K562 (cell line): ENCODE results near the gene FCER2. TPM values are rescaled to one million over a fixed set of nuclear protein-coding genes. Genes with fewer than 3 reads are reported as not detected.

Experiments
- CCAR2 ChIP-seq: fragments of 200-400 bp; formaldehyde crosslinking; IDR thresholded peaks from 2 replicates; pipeline ENCODE4 v1.6.1; 2017; ENCODE audit warnings: mild to moderate bottlenecking, low read depth, low read length
- CEBPG ChIP-seq, 3 experiments: fragments of 200-800 bp in 1 of 3; sonication (Bioruptor generic) in 1 of 3; sonication (generic) in 1 of 3; formaldehyde crosslinking in 1 of 3; IDR thresholded peaks in 2 of 3; conservative IDR thresholded peaks in 1 of 3; 2 replicates each; pipeline versions ENCODE4 v1.6.1 to v1.8.0; 2016 to 2022; ENCODE audit warnings: missing compliant biosample characterization in 2 of 3, missing genetic modification characterization in 2 of 3, mild to moderate bottlenecking in 1 of 3, missing genetic modification reagents in 1 of 3
- DDX20 ChIP-seq: fragments of 450-650 bp; IDR thresholded peaks from 2 replicates; pipeline ENCODE4 v1.6.1; 2016; ENCODE audit warnings: missing genetic modification characterization, low read depth, mild to moderate bottlenecking, missing compliant biosample characterization, moderate library complexity
- FOXM1 ChIP-seq, 2 experiments: fragments of 450-650 bp in 1 of 2; sonication (generic) in 1 of 2; formaldehyde crosslinking in 1 of 2; IDR thresholded peaks; 2 replicates each; pipeline versions ENCODE4 v1.6.1 to v1.9.0; 2017 to 2022; ENCODE audit warnings: low read depth in 2 of 2, mild to moderate bottlenecking in 2 of 2, missing genetic modification reagents in 1 of 2, moderate library complexity in 1 of 2
- HDGF ChIP-seq: fragments of 450-650 bp; IDR thresholded peaks from 2 replicates; pipeline ENCODE4 v1.6.1; 2016
- LCOR ChIP-seq: sonication (generic); formaldehyde crosslinking; IDR thresholded peaks from 2 replicates; pipeline ENCODE4 v1.8.0; 2022; ENCODE audit warnings: mild to moderate bottlenecking, missing genetic modification reagents
- MCM7 ChIP-seq, 2 experiments: fragments of 450-650 bp; IDR thresholded peaks; 2 replicates each; pipeline ENCODE4 v1.6.1; 2016 to 2018
- NONO ChIP-seq, 2 experiments: fragments of 200-400 bp in 1 of 2; fragments of 450-650 bp in 1 of 2; formaldehyde crosslinking in 1 of 2; IDR thresholded peaks; 2 replicates each; pipeline ENCODE4 v1.6.1; 2017; ENCODE audit warnings: low read depth in 2 of 2, mild to moderate bottlenecking in 2 of 2, moderate library complexity in 2 of 2, low read length in 1 of 2
- NR1H2 ChIP-seq: sonication (generic); formaldehyde crosslinking; IDR thresholded peaks from 2 replicates; pipeline ENCODE4 v1.4.0; 2020; ENCODE audit warnings: mild to moderate bottlenecking, missing genetic modification reagents
- POLR2G ChIP-seq: fragments of 200-400 bp; formaldehyde crosslinking; IDR thresholded peaks from 2 replicates; pipeline ENCODE4 v1.6.1; 2017; ENCODE audit warnings: low read depth, mild to moderate bottlenecking, antibody characterized with exemption, low read length, moderate library complexity
- TRIM24 ChIP-seq, 2 experiments: fragments of 450-650 bp; IDR thresholded peaks; 2 replicates each; pipeline ENCODE4 v1.6.1; 2016
- ZNF12 ChIP-seq: sonication (generic); formaldehyde crosslinking; IDR thresholded peaks from 2 replicates; pipeline ENCODE4 v1.4.0; 2020; ENCODE audit warnings: mild to moderate bottlenecking, missing genetic modification reagents
- ZNF197 ChIP-seq: fragments of 200-800 bp; sonication (Bioruptor generic); IDR thresholded peaks from 2 replicates; pipeline ENCODE4 v1.6.1; 2016; ENCODE audit warnings: low read depth, missing genetic modification characterization, missing compliant biosample characterization
- ZNF589 ChIP-seq: fragments of 200-800 bp; sonication (Bioruptor generic); IDR thresholded peaks from 2 replicates; pipeline ENCODE4 v1.6.1; 2016; ENCODE audit warnings: low read depth, missing genetic modification characterization, missing compliant biosample characterization
- polyA plus RNA-seq, 8 experiments: library from polyadenylated mRNA; depleted of rRNA in 4 of 8; stranded (reverse) in 5 of 8; unstranded in 3 of 8; fragments of >200 nt; fragmentation: Nextera tagmentation in 2 of 8; fragmentation: Illumina TruSeq in 1 of 8; extraction: Ambion mirVana in 2 of 8; extraction: Trizol in 1 of 8; gene quantifications; 2 replicates each; pipeline versions ENCODE4 v1.2.1 to v1.2.3, GENCODE V29; 2011 to 2014; ENCODE audit warnings: inconsistent platforms in 1 of 8, missing spikeins in 1 of 8
- total RNA-seq, 7 experiments: library from RNA; depleted of rRNA in 6 of 7; stranded (reverse); fragments of >200 nt in 6 of 7; fragmentation: Illumina TruSeq in 2 of 7; extraction: Trizol in 2 of 7; gene quantifications; 2 replicates each; pipeline versions ENCODE4 v1.2.1 to v1.2.3, GENCODE V29; 2011 to 2021; ENCODE audit warnings: low replicate concordance in 1 of 7
- TF ChIP-seq, protein P1 (sequence below): sonication (generic); formaldehyde crosslinking; IDR thresholded peaks from 2 replicates; pipeline ENCODE4 v1.8.1; 2023; ENCODE audit warnings: mild to moderate bottlenecking, missing genetic modification reagents
- TF ChIP-seq, protein P2 (sequence below): sonication (generic); formaldehyde crosslinking; IDR thresholded peaks from 2 replicates; pipeline ENCODE4 v1.8.1; 2023; ENCODE audit warnings: mild to moderate bottlenecking, missing genetic modification reagents
- TF ChIP-seq, protein P3 (sequence below), 3 experiments: fragments of 200-800 bp in 1 of 3; fragments of 250-450 bp in 1 of 3; fragments of 450-650 bp in 1 of 3; sonication (Bioruptor Pico) in 1 of 3; sonication (Bioruptor generic) in 1 of 3; formaldehyde crosslinking in 1 of 3; IDR thresholded peaks; 2 replicates each; pipeline versions ENCODE4 v1.6.1 to v1.8.0; 2016 to 2022; ENCODE audit warnings: mild to moderate bottlenecking in 2 of 3, missing genetic modification characterization in 2 of 3, missing compliant biosample characterization in 1 of 3, moderate library complexity in 1 of 3

The FCER2 gene
- total and polyA plus RNA-seq, 9 of the 15 experiments (the other 6 are each of a cell fraction or from before 2014, with no cell fraction given) = 0.11 TPM; not detected in 8

DNA sequence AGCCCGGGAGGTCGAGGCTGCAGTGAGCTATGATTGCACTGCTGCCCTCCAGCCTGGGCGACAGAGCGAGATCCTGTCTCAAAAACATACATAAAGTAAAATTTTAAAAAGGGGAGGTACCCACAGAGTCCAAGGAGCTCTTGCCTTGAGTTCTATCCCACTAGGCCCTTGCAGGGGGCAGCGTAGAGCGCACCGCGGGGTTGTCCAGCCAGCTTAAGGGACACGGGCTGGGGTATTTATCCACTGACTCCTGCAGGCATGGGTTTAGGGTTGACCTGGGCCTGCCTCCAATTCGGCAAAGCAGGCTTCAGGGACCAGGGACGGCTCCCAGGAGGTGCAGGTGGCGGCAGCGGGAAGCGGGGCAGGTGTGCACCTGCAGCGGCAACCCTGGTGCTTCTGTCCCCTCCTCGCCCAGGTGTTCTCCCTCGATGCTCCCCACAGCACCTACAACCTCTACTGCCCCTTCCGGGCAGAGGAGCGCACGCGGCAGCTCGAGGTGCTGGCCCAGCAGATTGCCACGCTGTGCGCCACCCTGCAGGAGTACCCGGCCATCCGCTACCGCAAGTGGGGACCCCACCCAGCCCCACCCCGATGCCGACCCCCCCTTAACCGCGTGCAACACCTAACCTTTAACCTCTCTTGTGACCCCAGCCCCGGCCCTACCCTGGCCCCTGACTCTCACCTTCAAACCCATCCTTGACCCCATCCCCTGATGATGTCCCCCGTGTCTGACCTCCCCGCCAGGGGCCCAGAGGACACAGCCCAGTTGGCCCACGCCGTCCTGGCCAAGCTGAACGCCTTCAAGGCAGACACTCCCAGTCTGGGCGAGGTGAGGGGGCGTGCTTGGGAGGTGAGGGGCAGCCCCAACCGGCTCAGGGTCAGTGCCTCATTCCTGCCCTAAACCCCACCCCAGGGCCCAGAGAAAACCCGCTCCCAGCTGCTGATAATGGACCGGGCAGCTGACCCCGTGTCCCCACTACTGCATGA lies 60.3 kb downstream of the FCER2 start (continued):
- TF ChIP-seq ZNF589 (CRISPR knock-in tag) (no peak), HDGF (no peak), ZNF12 (CRISPR knock-in tag) (no peak), MCM7 (IDR thresholded peaks at IDR 0.05) (no peak), LCOR (CRISPR knock-in tag) (no peak), CCAR2 (no peak), ZNF197 (CRISPR knock-in tag) (no peak), POLR2G (peak; percentile 61), NR1H2 (CRISPR knock-in tag) (no peak), CEBPG (CRISPR knock-in tag; IDR thresholded peaks at IDR 0.05) (no peak), CEBPG (tag; conservative IDR thresholded peaks at IDR 0.05 in 1 of 2, IDR thresholded peaks at IDR 0.05 in 1 of 2) (no peak), NONO (IDR thresholded peaks at IDR 0.05; ENCODE audit: low read depth in 2 of 2, low read length in 1 of 2) (no peak), DDX20 (tag) (no peak), FOXM1 (IDR thresholded peaks at IDR 0.05; ENCODE audit: low read depth) (no peak), FOXM1 (CRISPR knock-in tag; IDR thresholded peaks at IDR 0.05; ENCODE audit: low read depth) (no peak), TRIM24 (IDR thresholded peaks at IDR 0.05) (no peak)
- TF ChIP-seq, protein P1, sequence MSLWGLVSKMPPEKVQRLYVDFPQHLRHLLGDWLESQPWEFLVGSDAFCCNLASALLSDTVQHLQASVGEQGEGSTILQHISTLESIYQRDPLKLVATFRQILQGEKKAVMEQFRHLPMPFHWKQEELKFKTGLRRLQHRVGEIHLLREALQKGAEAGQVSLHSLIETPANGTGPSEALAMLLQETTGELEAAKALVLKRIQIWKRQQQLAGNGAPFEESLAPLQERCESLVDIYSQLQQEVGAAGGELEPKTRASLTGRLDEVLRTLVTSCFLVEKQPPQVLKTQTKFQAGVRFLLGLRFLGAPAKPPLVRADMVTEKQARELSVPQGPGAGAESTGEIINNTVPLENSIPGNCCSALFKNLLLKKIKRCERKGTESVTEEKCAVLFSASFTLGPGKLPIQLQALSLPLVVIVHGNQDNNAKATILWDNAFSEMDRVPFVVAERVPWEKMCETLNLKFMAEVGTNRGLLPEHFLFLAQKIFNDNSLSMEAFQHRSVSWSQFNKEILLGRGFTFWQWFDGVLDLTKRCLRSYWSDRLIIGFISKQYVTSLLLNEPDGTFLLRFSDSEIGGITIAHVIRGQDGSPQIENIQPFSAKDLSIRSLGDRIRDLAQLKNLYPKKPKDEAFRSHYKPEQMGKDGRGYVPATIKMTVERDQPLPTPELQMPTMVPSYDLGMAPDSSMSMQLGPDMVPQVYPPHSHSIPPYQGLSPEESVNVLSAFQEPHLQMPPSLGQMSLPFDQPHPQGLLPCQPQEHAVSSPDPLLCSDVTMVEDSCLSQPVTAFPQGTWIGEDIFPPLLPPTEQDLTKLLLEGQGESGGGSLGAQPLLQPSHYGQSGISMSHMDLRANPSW = no peak
- TF ChIP-seq, protein P2, sequence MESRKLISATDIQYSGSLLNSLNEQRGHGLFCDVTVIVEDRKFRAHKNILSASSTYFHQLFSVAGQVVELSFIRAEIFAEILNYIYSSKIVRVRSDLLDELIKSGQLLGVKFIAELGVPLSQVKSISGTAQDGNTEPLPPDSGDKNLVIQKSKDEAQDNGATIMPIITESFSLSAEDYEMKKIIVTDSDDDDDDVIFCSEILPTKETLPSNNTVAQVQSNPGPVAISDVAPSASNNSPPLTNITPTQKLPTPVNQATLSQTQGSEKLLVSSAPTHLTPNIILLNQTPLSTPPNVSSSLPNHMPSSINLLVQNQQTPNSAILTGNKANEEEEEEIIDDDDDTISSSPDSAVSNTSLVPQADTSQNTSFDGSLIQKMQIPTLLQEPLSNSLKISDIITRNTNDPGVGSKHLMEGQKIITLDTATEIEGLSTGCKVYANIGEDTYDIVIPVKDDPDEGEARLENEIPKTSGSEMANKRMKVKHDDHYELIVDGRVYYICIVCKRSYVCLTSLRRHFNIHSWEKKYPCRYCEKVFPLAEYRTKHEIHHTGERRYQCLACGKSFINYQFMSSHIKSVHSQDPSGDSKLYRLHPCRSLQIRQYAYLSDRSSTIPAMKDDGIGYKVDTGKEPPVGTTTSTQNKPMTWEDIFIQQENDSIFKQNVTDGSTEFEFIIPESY (CRISPR knock-in tag) = peak; percentile 49
- TF ChIP-seq, protein P3, sequence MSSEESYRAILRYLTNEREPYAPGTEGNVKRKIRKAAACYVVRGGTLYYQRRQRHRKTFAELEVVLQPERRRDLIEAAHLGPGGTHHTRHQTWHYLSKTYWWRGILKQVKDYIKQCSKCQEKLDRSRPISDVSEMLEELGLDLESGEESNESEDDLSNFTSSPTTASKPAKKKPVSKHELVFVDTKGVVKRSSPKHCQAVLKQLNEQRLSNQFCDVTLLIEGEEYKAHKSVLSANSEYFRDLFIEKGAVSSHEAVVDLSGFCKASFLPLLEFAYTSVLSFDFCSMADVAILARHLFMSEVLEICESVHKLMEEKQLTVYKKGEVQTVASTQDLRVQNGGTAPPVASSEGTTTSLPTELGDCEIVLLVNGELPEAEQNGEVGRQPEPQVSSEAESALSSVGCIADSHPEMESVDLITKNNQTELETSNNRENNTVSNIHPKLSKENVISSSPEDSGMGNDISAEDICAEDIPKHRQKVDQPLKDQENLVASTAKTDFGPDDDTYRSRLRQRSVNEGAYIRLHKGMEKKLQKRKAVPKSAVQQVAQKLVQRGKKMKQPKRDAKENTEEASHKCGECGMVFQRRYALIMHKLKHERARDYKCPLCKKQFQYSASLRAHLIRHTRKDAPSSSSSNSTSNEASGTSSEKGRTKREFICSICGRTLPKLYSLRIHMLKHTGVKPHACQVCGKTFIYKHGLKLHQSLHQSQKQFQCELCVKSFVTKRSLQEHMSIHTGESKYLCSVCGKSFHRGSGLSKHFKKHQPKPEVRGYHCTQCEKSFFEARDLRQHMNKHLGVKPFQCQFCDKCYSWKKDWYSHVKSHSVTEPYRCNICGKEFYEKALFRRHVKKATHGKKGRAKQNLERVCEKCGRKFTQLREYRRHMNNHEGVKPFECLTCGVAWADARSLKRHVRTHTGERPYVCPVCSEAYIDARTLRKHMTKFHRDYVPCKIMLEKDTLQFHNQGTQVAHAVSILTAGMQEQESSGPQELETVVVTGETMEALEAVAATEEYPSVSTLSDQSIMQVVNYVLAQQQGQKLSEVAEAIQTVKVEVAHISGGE (CRISPR knock-in tag; IDR thresholded peaks at IDR 0.05) = no peak
